Esophagus squamous epithelium (tissue), 4 donors: ENCODE measurements around the gene ARHGAP32.

Source experiments
- POLR2A ChIP-seq, 4 donors: fragments of 450-650 bp; IDR thresholded peaks; one replicate each; pipeline ENCODE4 v1.6.1; 2017; ENCODE audit warnings: antibody characterized with exemption in 4 of 4, mild to moderate bottlenecking in 4 of 4, moderate library complexity in 3 of 4
- TF ChIP-seq, protein P1 (sequence below), 6 experiments: fragments of 450-650 bp in 4 of 6; fragments of 200-600 bp in 2 of 6; sonication (generic) in 2 of 6; IDR thresholded peaks; one replicate each; pipeline ENCODE4 v1.5.1; 2016 to 2019; ENCODE audit warnings: antibody characterized with exemption in 6 of 6, mild to moderate bottlenecking in 4 of 6, moderate library complexity in 4 of 6

DNA sequence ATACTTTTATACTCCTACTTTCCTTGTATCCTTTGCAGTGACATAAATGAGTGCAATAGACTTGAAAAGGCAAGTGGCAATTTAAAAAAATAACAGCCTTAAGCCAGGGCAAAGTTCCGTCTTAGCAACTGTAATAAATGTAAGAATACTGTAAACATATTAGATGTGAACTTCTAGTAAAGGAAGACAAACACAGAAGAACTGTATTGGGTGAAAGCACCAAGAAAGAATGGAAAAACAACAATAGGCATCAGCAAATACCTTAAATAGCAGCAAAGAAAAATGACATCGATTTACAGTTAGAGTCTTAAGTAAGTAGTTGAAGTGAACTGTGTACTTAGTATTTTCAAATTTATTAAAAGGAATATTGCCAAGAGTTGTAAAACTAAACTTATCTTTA, 174.0 kb downstream of the ARHGAP32 start:
- TF ChIP-seq, protein P1, sequence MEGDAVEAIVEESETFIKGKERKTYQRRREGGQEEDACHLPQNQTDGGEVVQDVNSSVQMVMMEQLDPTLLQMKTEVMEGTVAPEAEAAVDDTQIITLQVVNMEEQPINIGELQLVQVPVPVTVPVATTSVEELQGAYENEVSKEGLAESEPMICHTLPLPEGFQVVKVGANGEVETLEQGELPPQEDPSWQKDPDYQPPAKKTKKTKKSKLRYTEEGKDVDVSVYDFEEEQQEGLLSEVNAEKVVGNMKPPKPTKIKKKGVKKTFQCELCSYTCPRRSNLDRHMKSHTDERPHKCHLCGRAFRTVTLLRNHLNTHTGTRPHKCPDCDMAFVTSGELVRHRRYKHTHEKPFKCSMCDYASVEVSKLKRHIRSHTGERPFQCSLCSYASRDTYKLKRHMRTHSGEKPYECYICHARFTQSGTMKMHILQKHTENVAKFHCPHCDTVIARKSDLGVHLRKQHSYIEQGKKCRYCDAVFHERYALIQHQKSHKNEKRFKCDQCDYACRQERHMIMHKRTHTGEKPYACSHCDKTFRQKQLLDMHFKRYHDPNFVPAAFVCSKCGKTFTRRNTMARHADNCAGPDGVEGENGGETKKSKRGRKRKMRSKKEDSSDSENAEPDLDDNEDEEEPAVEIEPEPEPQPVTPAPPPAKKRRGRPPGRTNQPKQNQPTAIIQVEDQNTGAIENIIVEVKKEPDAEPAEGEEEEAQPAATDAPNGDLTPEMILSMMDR (IDR thresholded peaks at IDR 0.05): no peak
- no peak for TF ChIP-seq POLR2A (IDR thresholded peaks at IDR 0.05)
